HFF-Myc (cell line): ENCODE data around the gene TAS2R14.

Experiments
- DNase-seq: peaks from one replicate; pipeline ENCODE4 v3.0.0-alpha.2; 2011; ENCODE audit warnings: low read depth; ENCODE audit errors: extremely low read depth
- H3K4me3 ChIP-seq: replicated peaks from 2 replicates; pipeline ENCODE4 v1.5.1; 2011; ENCODE audit warnings: low read depth, mild to moderate bottlenecking, control low read depth, low read length
- CTCF ChIP-seq: IDR thresholded peaks from 2 replicates; pipeline ENCODE4 v1.5.1; 2012; ENCODE audit warnings: mild to moderate bottlenecking, low read depth, low read length, control low read depth; ENCODE audit errors: missing control alignments

Gene TAS2R14

GRCh38 chr12:10900530-10900929 lies 38.5 kb downstream of the TAS2R14 start:
- H3K4me3 ChIP-seq, result no peak overlapping the region
- TF ChIP-seq CTCF, result no peak
- DNase-seq, result no peak

GRCh38 chr12:10896854-10897253 lies 42.2 kb downstream of the TAS2R14 start:
- DNase-seq, result no peak
- no peak for TF ChIP-seq CTCF
- no peak overlapping the region for H3K4me3 ChIP-seq

- H3K4me3 ChIP-seq, result no peak overlapping the region
- no peak for DNase-seq
- TF ChIP-seq CTCF, result no peak
These were observed 47.1 kb downstream of the TAS2R14 start for GRCh38 chr12:10891937-10892336.

GRCh38 chr12:10889226-10889625 lies 49.8 kb downstream of the TAS2R14 start:
- no peak for TF ChIP-seq CTCF
- H3K4me3 ChIP-seq, result no peak overlapping the region
- DNase-seq, result no peak
